Neural crest cell (in vitro differentiated cells): ENCODE results near the gene NRG2. TPM values are rescaled to one million over a fixed set of nuclear protein-coding genes. Genes with fewer than 3 reads are reported as not detected.

ENCODE experiments used
- DNase-seq: peaks from one replicate; pipeline ENCODE4 v3.0.0; 2021; ENCODE audit warnings: low read depth, mixed read lengths, low spot score
- H3K27ac Mint-ChIP-seq: one replicate; pipeline ENCODE4 v1.8.0; 2021; ENCODE audit warnings: mild to moderate bottlenecking, mixed read lengths; ENCODE audit not compliant: unreplicated experiment
- H3K27me3 Mint-ChIP-seq: 2 replicates; pipeline ENCODE4 v1.8.0; 2021; ENCODE audit warnings: low read depth, mild to moderate bottlenecking, mixed read lengths
- H3K36me3 Mint-ChIP-seq: 2 replicates; pipeline ENCODE4 v1.8.0; 2021; ENCODE audit warnings: low read depth, mild to moderate bottlenecking, mixed read lengths
- H3K4me1 Mint-ChIP-seq: 2 replicates; pipeline ENCODE4 v1.8.0; 2021; ENCODE audit warnings: mixed read lengths
- H3K4me3 Mint-ChIP-seq: one replicate; pipeline ENCODE4 v1.8.0; 2021; ENCODE audit warnings: mild to moderate bottlenecking, mixed read lengths
- H3K9me3 Mint-ChIP-seq: 2 replicates; pipeline ENCODE4 v1.8.0; 2021; ENCODE audit warnings: mixed read lengths
- total RNA-seq: library from RNA; stranded (reverse); gene quantifications from 2 replicates; pipeline ENCODE4 v1.2.1, GENCODE V29; 2021
- TF ChIP-seq, protein P1 (sequence below): fragments of 200-600 bp; sonication (generic); conservative IDR thresholded peaks from 2 replicates; pipeline ENCODE4 v1.5.0; 2021; ENCODE audit warnings: antibody characterized with exemption, mild to moderate bottlenecking

Gene NRG2
- total RNA-seq, 1 donor from 2014 or later = 0.82 TPM

DNA sequence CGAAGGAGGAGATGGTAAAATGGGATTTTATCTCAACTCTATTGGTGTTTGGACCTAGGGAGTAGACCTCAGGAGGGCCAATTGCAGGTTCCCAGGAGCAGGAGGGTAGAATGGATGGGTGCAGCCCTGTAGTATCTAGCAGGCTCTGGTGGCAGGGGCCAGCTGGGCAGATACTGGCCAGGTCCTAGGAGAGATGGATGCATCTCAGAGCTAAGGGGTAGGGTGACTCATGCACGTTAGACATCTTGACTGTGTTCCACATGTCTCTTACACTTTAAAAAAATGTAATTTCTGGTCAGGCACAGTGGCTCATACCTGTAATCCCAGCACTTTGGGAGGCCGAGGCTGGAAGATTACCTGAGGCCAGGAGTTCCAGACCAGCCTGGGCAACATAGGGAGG lies 225.1 kb downstream of the NRG2 start:
- H3K4me3 Mint-ChIP-seq = no peak overlapping the region
- H3K27ac Mint-ChIP-seq = no peak overlapping the region
- no peaks in the 10 kb centered on the region for H3K4me1 Mint-ChIP-seq
- no peaks in the 10 kb centered on the region for H3K36me3 Mint-ChIP-seq
- DNase-seq = no peak
- H3K9me3 Mint-ChIP-seq = peaks cover 3% of the 10 kb centered on the region
- peaks cover 20% of the 10 kb centered on the region for H3K27me3 Mint-ChIP-seq
- TF ChIP-seq, protein P1, sequence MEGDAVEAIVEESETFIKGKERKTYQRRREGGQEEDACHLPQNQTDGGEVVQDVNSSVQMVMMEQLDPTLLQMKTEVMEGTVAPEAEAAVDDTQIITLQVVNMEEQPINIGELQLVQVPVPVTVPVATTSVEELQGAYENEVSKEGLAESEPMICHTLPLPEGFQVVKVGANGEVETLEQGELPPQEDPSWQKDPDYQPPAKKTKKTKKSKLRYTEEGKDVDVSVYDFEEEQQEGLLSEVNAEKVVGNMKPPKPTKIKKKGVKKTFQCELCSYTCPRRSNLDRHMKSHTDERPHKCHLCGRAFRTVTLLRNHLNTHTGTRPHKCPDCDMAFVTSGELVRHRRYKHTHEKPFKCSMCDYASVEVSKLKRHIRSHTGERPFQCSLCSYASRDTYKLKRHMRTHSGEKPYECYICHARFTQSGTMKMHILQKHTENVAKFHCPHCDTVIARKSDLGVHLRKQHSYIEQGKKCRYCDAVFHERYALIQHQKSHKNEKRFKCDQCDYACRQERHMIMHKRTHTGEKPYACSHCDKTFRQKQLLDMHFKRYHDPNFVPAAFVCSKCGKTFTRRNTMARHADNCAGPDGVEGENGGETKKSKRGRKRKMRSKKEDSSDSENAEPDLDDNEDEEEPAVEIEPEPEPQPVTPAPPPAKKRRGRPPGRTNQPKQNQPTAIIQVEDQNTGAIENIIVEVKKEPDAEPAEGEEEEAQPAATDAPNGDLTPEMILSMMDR = no peak

DNA sequence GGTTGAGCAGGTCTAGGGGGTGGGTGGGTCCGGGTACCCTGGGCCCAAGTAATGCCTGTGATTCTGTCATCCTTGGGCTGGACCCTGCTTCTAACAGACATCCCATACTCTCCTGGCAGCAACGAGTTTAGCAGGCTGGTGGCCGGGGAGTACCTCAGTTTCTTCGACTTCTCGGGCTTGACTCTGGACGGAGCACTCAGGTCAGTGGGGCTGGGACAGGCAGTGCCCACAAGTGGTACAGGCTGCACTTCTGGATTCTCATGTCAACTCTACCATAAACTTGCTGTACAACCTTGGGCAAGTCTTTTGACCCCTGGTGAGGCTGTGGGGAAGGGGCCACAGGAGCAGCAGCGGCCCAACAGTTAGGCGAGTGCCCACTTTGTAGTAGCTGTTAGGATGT lies 225.7 kb downstream of the NRG2 start:
- no peak for DNase-seq
- Mint-ChIP-seq H3K36me3 (no peaks in the 10 kb centered on the region), H3K4me3 (no peak overlapping the region), H3K9me3 (peaks cover 3% of the 10 kb centered on the region), H3K27me3 (peaks cover 20% of the 10 kb centered on the region), H3K27ac (no peak overlapping the region), H3K4me1 (no peaks in the 10 kb centered on the region)
- TF ChIP-seq, protein P1 = no peak

DNA sequence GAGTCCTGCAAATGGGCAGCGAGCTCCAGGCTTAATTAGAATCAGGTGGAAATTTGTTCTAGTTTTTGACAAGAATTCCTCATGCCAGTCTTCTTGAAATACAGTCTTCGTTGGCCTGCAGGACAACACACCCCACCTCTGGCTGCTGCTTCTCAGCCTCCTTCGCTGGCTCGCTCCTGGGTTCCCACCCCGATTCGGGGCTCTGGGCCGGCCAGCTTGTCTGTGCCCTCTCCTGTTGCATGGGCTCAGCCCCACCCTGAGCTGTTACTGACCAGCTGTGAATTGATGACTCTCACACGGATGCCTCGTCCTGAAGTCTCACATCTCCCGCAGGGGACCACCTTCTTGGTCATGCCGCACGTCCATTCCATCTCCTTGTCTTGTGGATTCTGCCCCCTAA lies 226.5 kb downstream of the NRG2 start:
- Mint-ChIP-seq H3K4me1 (no peaks in the 10 kb centered on the region), H3K4me3 (no peak overlapping the region), H3K27me3 (peaks cover 22% of the 10 kb centered on the region), H3K27ac (no peak overlapping the region), H3K9me3 (peaks cover 3% of the 10 kb centered on the region), H3K36me3 (no peaks in the 10 kb centered on the region)
- DNase-seq = no peak
- TF ChIP-seq, protein P1 = no peak

DNA sequence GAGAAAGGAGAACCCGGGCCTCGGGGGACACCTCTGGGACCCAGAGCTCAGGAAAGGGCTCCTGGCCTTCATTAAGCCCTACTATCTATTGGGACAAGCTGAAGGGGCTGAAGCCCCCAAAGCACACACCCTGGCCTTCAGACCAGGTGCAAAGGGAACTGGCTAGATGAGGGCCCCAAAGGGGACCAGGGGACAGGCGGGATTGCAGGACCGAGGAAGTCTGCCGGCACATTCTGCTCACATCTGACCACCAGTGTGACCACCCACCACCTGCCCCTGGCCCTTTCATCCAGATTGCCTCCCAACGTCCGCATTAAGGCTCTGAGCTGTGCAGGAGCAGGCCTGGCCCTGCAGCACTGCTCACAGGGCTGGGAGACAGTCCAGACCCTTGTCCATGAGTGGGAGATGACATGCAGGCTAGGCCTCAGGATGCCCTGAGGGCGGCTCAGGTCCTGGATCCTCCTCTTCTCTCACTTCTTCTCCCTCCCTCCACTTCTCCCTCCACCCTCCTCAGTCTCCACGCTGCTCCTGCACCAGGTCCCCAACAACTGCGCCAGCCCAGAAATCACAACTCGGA lies 228.3 kb downstream of the NRG2 start:
- H3K4me3 Mint-ChIP-seq = no peak overlapping the region
- peaks cover 21% of the 10 kb centered on the region for H3K27me3 Mint-ChIP-seq
- TF ChIP-seq, protein P1 = no peak
- H3K4me1 Mint-ChIP-seq = no peaks in the 10 kb centered on the region
- H3K27ac Mint-ChIP-seq = no peak overlapping the region
- H3K9me3 Mint-ChIP-seq = peaks cover 3% of the 10 kb centered on the region
- no peaks in the 10 kb centered on the region for H3K36me3 Mint-ChIP-seq
- DNase-seq = no peak

DNA sequence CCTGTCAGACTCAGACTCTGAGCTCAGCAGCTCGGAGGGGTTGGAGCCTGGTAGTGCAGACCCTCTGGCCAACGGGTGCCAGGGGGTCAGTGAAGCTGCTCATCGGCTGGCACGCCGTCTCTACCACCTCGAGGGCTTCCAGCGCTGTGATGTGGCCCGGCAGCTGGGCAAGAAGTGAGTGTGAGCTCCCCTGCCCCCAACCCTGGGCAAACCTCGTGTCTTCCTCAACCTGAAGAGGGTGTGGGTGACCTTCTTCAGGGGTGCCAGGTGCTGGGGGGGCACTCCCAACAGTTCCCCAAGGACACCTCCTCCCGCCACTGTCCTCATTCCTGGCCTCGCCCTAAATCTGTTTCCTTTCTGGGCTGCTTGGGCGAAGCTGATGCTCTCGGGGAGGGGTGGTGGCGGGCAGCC lies 228.9 kb downstream of the NRG2 start:
- Mint-ChIP-seq H3K4me3 (no peak overlapping the region), H3K36me3 (no peaks in the 10 kb centered on the region), H3K27me3 (peaks cover 17% of the 10 kb centered on the region), H3K4me1 (no peaks in the 10 kb centered on the region), H3K9me3 (peaks cover 3% of the 10 kb centered on the region), H3K27ac (no peak overlapping the region)
- TF ChIP-seq, protein P1 = no peak
- DNase-seq = no peak
